SK-N-SH (cell line): Measurements from ENCODE around the gene SPATA13. TPM values are rescaled to one million over a fixed set of nuclear protein-coding genes. Genes with fewer than 3 reads are reported as not detected.

Experiments
- CTCF ChIA-PET: fragments of 300-600, 350-600 bp; formaldehyde crosslinking; extraction: SDS; loops from one replicate; lab custom pipeline; 2021; lab: Yijun Ruan, JAX
- POLR2A ChIA-PET: fragments of 350-600 bp; sonication (Branson Sonifier 250); formaldehyde crosslinking; extraction: SDS; loops from one replicate; lab custom pipeline; 2020; ENCODE audit warnings: antibody characterized with exemption, inconsistent platforms; lab: Yijun Ruan, JAX
- DNase-seq: peaks from one replicate; pipeline ENCODE4 v3.0.0; 2012
- H2AFZ ChIP-seq: fragments of 200-600 bp; sonication (generic); 2 replicates; pipeline ENCODE4 v1.8.1; 2016; ENCODE audit warnings: antibody characterized with exemption, mild to moderate bottlenecking, low read depth
- H3F3A ChIP-seq: fragments of 200-600 bp; sonication (generic); replicated peaks from 2 replicates; pipeline ENCODE3; 2016; ENCODE audit warnings: antibody characterized with exemption, mild to moderate bottlenecking; ENCODE audit not compliant: insufficient read depth
- H3K27ac ChIP-seq, 2 experiments: fragments of 200-500 bp in 1 of 2; fragments of 200-600 bp in 1 of 2; sonication (Bioruptor generic) in 1 of 2; sonication (generic), shearing (Covaris generic) in 1 of 2; 2 replicates each; pipeline versions ENCODE4 v1.5.1 to v1.6.1; 2014 to 2016; ENCODE audit warnings: low read depth in 2 of 2, inconsistent platforms in 1 of 2, low read length in 1 of 2, mild to moderate bottlenecking in 1 of 2, mixed read lengths in 1 of 2
- H3K27me3 ChIP-seq: fragments of 200-600 bp; sonication (generic), shearing (Covaris generic); 2 replicates; pipeline ENCODE4 v1.6.1; 2016; ENCODE audit warnings: mixed run types; ENCODE audit not compliant: insufficient read depth
- H3K36me3 ChIP-seq, 2 experiments: fragments of 200-500 bp in 1 of 2; fragments of 200-600 bp in 1 of 2; sonication (Bioruptor generic) in 1 of 2; sonication (generic) in 1 of 2; replicated peaks in 1 of 2; 2 replicates each; pipeline versions ENCODE3 to v1.5.1; 2014 to 2016; ENCODE audit warnings: low read length in 1 of 2, mild to moderate bottlenecking in 1 of 2; ENCODE audit not compliant: insufficient read depth in 2 of 2, control insufficient read depth in 1 of 2
- H3K4me1 ChIP-seq, 2 experiments: fragments of 200-500 bp in 1 of 2; fragments of 200-600 bp in 1 of 2; sonication (Bioruptor generic) in 1 of 2; sonication (generic), shearing (Covaris generic) in 1 of 2; 2 replicates each; pipeline versions ENCODE4 v1.5.1 to v1.6.1; 2014 to 2016; ENCODE audit warnings: low read depth in 1 of 2, low read length in 1 of 2, mixed run types in 1 of 2; ENCODE audit not compliant: insufficient read depth in 2 of 2, control insufficient read depth in 1 of 2
- H3K4me2 ChIP-seq: fragments of 200-600 bp; sonication (generic), shearing (Covaris generic); 2 replicates; pipeline ENCODE4 v1.6.1; 2017; ENCODE audit warnings: mixed run types
- H3K4me3 ChIP-seq, 2 experiments: fragments of 200-500 bp in 1 of 2; fragments of 200-600 bp in 1 of 2; sonication (Bioruptor generic) in 1 of 2; sonication (generic), shearing (Covaris generic) in 1 of 2; 2 replicates each; pipeline versions ENCODE4 v1.5.1 to v1.8.1; 2014 to 2016; ENCODE audit warnings: low read depth in 2 of 2, inconsistent platforms in 1 of 2, low read length in 1 of 2, mild to moderate bottlenecking in 1 of 2, mixed read lengths in 1 of 2, moderate library complexity in 1 of 2
- H3K79me2 ChIP-seq: fragments of 200-600 bp; sonication (generic); 2 replicates; pipeline ENCODE4 v1.8.1; 2017; ENCODE audit warnings: mild to moderate bottlenecking; ENCODE audit not compliant: insufficient read depth
- H3K9ac ChIP-seq: fragments of 200-600 bp; sonication (generic); 2 replicates; pipeline ENCODE4 v1.6.1; 2017; ENCODE audit warnings: mixed run types
- H3K9me2 ChIP-seq: fragments of 200-600 bp; sonication (generic); 2 replicates; pipeline ENCODE4 v1.6.1; 2017; ENCODE audit warnings: mixed run types
- H3K9me3 ChIP-seq: fragments of 200-600 bp; sonication (generic); 2 replicates; pipeline ENCODE4 v1.6.1; 2017; ENCODE audit warnings: mixed run types, mild to moderate bottlenecking, moderate library complexity
- H4K20me1 ChIP-seq: fragments of 200-600 bp; sonication (generic); 2 replicates; pipeline ENCODE4 v1.6.1; 2017; ENCODE audit warnings: mild to moderate bottlenecking, mixed run types; ENCODE audit not compliant: insufficient read depth
- CHD2 ChIP-seq: fragments of 150-350 bp; IDR thresholded peaks from 2 replicates; pipeline ENCODE4 v1.6.1; 2018; ENCODE audit warnings: low read length; ENCODE audit not compliant: partially characterized antibody
- EP300 ChIP-seq, 2 experiments: IDR thresholded peaks; 2 replicates each; pipeline versions ENCODE4 v1.4.0 to v1.6.1; 2012; ENCODE audit warnings: borderline replicate concordance in 1 of 2, low read depth in 1 of 2, low read length in 1 of 2
- GABPA ChIP-seq: IDR thresholded peaks from 2 replicates; pipeline ENCODE4 v1.4.0; 2012; ENCODE audit warnings: low read depth, mild to moderate bottlenecking
- GATA2 ChIP-seq: sonication (generic); formaldehyde crosslinking; IDR thresholded peaks from 2 replicates; pipeline ENCODE4 v1.5.0; 2020; ENCODE audit warnings: mild to moderate bottlenecking, missing genetic modification reagents
- JUND ChIP-seq: IDR thresholded peaks from 2 replicates; pipeline ENCODE4 v1.4.0; 2012
- MAX ChIP-seq: IDR thresholded peaks from 2 replicates; pipeline ENCODE4 v1.4.0; 2012; ENCODE audit warnings: low read depth
- MEF2A ChIP-seq: IDR thresholded peaks from 2 replicates; pipeline ENCODE4 v1.4.0; 2012; ENCODE audit warnings: low read depth, borderline replicate concordance
- MXI1 ChIP-seq: IDR thresholded peaks from 2 replicates; pipeline ENCODE4 v1.6.1; 2012; ENCODE audit warnings: mild to moderate bottlenecking, low read depth, low read length, improper control_type of control experiment
- NFIC ChIP-seq: IDR thresholded peaks from 2 replicates; pipeline ENCODE4 v1.4.0; 2012; ENCODE audit warnings: borderline replicate concordance
- NRF1 ChIP-seq: IDR thresholded peaks from 2 replicates; pipeline ENCODE4 v1.6.1; 2012; ENCODE audit warnings: low read depth, mild to moderate bottlenecking, low read length
- RAD21 ChIP-seq: IDR thresholded peaks from 2 replicates; pipeline ENCODE4 v1.6.1; 2012; ENCODE audit warnings: mild to moderate bottlenecking, low read length
- RCOR1 ChIP-seq: fragments of 150-350 bp; IDR thresholded peaks from 2 replicates; pipeline ENCODE4 v1.6.1; 2017; ENCODE audit warnings: antibody characterized with exemption, low read length
- REST ChIP-seq: IDR thresholded peaks from 2 replicates; pipeline ENCODE4 v1.6.1; 2012; ENCODE audit warnings: mild to moderate bottlenecking, low read depth, low read length, moderate library complexity
- SIN3A ChIP-seq: IDR thresholded peaks from 2 replicates; pipeline ENCODE4 v1.6.1; 2012; ENCODE audit warnings: low read depth, mild to moderate bottlenecking, low read length, moderate library complexity, borderline replicate concordance
- TAF1 ChIP-seq: IDR thresholded peaks from 2 replicates; pipeline ENCODE4 v1.6.1; 2012; ENCODE audit warnings: low read depth, mild to moderate bottlenecking, low read length, moderate library complexity, borderline replicate concordance
- TCF12 ChIP-seq: IDR thresholded peaks from 2 replicates; pipeline ENCODE4 v1.4.0; 2012
- YY1 ChIP-seq: IDR thresholded peaks from 2 replicates; pipeline ENCODE4 v1.4.0; 2012; ENCODE audit warnings: low read depth, mild to moderate bottlenecking
- WGBS: methylation state at CpG from one replicate; pipeline ENCODE4 v1.1.6; 2017; ENCODE audit warnings: low lambda C conversion rate; 5-methylcytosine and 5-hydroxymethylcytosine counted together
- polyA plus RNA-seq, 3 experiments: library from polyadenylated mRNA; depleted of rRNA; stranded (reverse); fragments of >200 nt; gene quantifications; 2 replicates each; pipeline ENCODE4 v1.2.3, GENCODE V29; 2012
- TF ChIP-seq, protein P1 (sequence below): IDR thresholded peaks from 2 replicates; pipeline ENCODE4 v1.4.0; 2012; ENCODE audit warnings: low read depth, borderline replicate concordance
- TF ChIP-seq, protein P2 (sequence below): IDR thresholded peaks from 2 replicates; pipeline ENCODE4; 2012

Gene SPATA13
- polyA plus RNA-seq, 1 of the 3 experiments (the other 2 are of a cell fraction) = 4.3 TPM

DNA sequence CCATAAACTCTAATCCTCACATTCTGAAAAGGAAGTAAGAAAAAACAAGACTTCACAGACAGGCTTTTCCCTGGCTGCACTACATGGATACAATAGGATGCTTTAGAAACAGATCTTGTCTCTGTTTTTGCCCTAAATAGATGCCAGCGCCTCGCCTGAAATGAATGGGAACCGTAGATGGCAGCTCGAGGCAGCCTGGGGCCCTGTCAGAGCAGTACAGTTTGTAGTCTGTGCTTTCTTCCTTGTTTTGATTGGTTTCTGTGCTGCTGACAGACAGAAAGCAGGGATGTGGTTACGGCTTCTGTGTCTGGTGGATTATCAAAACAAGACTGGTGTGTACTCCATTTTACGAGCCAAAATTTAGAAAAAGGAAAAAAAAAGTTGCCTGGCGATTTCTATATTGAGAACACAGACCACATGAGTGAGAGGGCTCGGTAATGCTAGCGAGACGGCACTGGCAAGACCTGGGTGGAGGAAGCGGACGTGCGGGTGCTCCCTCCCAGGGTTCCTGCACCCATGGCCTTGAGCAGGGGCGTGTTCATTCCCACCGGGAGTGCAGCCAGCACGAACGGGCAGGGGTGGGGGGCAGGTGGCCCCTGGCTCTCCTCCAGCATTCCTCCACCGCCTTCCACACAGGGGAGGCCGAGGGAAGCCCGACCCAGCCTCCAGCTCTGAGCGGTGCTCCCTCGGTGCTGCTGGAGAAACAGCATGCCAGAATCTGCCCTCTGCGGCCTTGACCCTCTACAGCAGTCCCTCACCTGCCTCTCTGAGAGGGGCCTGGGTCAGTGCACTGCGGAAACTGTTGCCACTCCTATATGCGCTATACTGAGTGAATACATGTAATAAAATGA is 111.3 kb downstream of the SPATA13 start:
- H2AFZ ChIP-seq = peak overlapping the region; percentile 91
- H3F3A ChIP-seq = no peaks in the 10 kb centered on the region
- no peaks in the 10 kb centered on the region for H3K9me2 ChIP-seq
- H3K9ac ChIP-seq = peak overlapping the region; percentile 47; the same call in 1 of the 2 replicates
- WGBS = 24% methylated on average over 25 of the region's 25 CpGs
- POLR2A ChIA-PET = no interaction called here
- peaks cover 11 to 21% of the 10 kb centered on the region in 2 experiments for H3K4me1 ChIP-seq
- peak overlapping the region; percentile 74 for H3K4me2 ChIP-seq
- CTCF ChIA-PET = interaction anchor here (0.6 to 1.1 kb wide), 3 partner anchors 16 to 220 kb away, joined by 3 read pairs; no protein-coding TSS in a partner anchor
- H3K9me3 ChIP-seq = no peaks in the 10 kb centered on the region
- H3K27me3 ChIP-seq = no peaks in the 10 kb centered on the region
- H3K4me3 ChIP-seq = peak overlapping the region; percentile 44 to 46
- no peaks in the 10 kb centered on the region for H4K20me1 ChIP-seq
- no peaks in the 10 kb centered on the region for H3K36me3 ChIP-seq
- no peaks in the 10 kb centered on the region for H3K79me2 ChIP-seq
- H3K27ac ChIP-seq = peak overlapping the region; percentile 59 to 89
- peak; percentile 77 for DNase-seq
- 0 out of 4 replicates have a peak, but pooled peaks of 1 of the 2 experiments have one; percentile 44 for TF ChIP-seq EP300 (IDR thresholded peaks at IDR 0.05; ENCODE audit: borderline replicate concordance in 1 of 2, low read depth in 1 of 2, low read length in 1 of 2)
- TF ChIP-seq NRF1 = no peak
- peak; percentile 47; the same call in 1 of the 2 replicates for TF ChIP-seq TCF12
- TF ChIP-seq MEF2A = no peak
- peak; percentile 76 for TF ChIP-seq MXI1
- TF ChIP-seq NFIC = peak; percentile 56
- no peak for TF ChIP-seq SIN3A
- TF ChIP-seq, protein P1, sequence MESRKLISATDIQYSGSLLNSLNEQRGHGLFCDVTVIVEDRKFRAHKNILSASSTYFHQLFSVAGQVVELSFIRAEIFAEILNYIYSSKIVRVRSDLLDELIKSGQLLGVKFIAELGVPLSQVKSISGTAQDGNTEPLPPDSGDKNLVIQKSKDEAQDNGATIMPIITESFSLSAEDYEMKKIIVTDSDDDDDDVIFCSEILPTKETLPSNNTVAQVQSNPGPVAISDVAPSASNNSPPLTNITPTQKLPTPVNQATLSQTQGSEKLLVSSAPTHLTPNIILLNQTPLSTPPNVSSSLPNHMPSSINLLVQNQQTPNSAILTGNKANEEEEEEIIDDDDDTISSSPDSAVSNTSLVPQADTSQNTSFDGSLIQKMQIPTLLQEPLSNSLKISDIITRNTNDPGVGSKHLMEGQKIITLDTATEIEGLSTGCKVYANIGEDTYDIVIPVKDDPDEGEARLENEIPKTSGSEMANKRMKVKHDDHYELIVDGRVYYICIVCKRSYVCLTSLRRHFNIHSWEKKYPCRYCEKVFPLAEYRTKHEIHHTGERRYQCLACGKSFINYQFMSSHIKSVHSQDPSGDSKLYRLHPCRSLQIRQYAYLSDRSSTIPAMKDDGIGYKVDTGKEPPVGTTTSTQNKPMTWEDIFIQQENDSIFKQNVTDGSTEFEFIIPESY = no peak
- TF ChIP-seq RAD21 = peak; percentile 8; the same call in 1 of the 2 replicates
- no peak for TF ChIP-seq GABPA
- TF ChIP-seq REST = no peak
- peak; percentile 18; the same call in 1 of the 2 replicates for TF ChIP-seq MAX
- no peak for TF ChIP-seq JUND
- TF ChIP-seq, protein P2, sequence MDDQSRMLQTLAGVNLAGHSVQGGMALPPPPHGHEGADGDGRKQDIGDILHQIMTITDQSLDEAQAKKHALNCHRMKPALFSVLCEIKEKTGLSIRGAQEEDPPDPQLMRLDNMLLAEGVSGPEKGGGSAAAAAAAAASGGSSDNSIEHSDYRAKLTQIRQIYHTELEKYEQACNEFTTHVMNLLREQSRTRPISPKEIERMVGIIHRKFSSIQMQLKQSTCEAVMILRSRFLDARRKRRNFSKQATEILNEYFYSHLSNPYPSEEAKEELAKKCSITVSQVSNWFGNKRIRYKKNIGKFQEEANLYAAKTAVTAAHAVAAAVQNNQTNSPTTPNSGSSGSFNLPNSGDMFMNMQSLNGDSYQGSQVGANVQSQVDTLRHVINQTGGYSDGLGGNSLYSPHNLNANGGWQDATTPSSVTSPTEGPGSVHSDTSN = peak; percentile 78
- TF ChIP-seq CHD2 = peak; percentile 4
- TF ChIP-seq RCOR1 = no peak
- TF ChIP-seq TAF1 = no peak
- 0 out of 2 replicates have a peak, but pooled peaks have one; percentile 19 for TF ChIP-seq GATA2 (CRISPR knock-in tag)
- TF ChIP-seq YY1 = 0 out of 2 replicates have a peak, but pooled peaks have one; percentile 31
